ENCODE data around the gene CANX.

CANX gene

GRCh38 chr5:179749857-179750508, 51.2 kb downstream of the CANX start:
- in situ Hi-C loops (cut with MboI; ENCODE audit: low sequenced_read_pairs) = no loop called here

- in situ Hi-C loops (cut with MboI; ENCODE audit: low sequenced_read_pairs) = no loop called here
Observed at GRCh38 chr5:179753971-179754370, 55.2 kb downstream of the CANX start.

GRCh38 chr5:179755022-179755421, 56.3 kb downstream of the CANX start:
- in situ Hi-C loops (cut with MboI; ENCODE audit: low sequenced_read_pairs) = no loop called here

- in situ Hi-C loops (cut with MboI; ENCODE audit: low sequenced_read_pairs) = no loop called here
Observed at GRCh38 chr5:179758955-179759354, 60.2 kb downstream of the CANX start.

- in situ Hi-C loops (cut with MboI; ENCODE audit: low sequenced_read_pairs) = loop anchor here (5.0 kb wide), 1 partner anchor 37 kb away; no protein-coding TSS in a partner anchor
Observed at GRCh38 chr5:179759581-179760551, 61.1 kb downstream of the CANX start.

- in situ Hi-C loops (cut with MboI; ENCODE audit: low sequenced_read_pairs) = loop anchor here (5.0 kb wide), 1 partner anchor 35 kb away; no protein-coding TSS in a partner anchor
Observed at GRCh38 chr5:179762079-179762780, 63.5 kb downstream of the CANX start.

- in situ Hi-C loops (cut with MboI; ENCODE audit: low sequenced_read_pairs) = loop anchor here (5.0 kb wide), 1 partner anchor 35 kb away; no protein-coding TSS in a partner anchor
Observed at GRCh38 chr5:179762781-179763176, 64.0 kb downstream of the CANX start.

- in situ Hi-C loops (cut with MboI; ENCODE audit: low sequenced_read_pairs) = loop anchor here (5.0 kb wide), 1 partner anchor 34 kb away; no protein-coding TSS in a partner anchor
Observed at GRCh38 chr5:179763215-179763945, 64.6 kb downstream of the CANX start.

- in situ Hi-C loops (cut with MboI; ENCODE audit: low sequenced_read_pairs) = loop anchor here (5.0 kb wide), 1 partner anchor 33 kb away; no protein-coding TSS in a partner anchor
Observed at GRCh38 chr5:179764056-179764455, 65.3 kb downstream of the CANX start.

- in situ Hi-C loops (cut with MboI; ENCODE audit: low sequenced_read_pairs) = no loop called here
Observed at GRCh38 chr5:179765400-179765799, 66.6 kb downstream of the CANX start.

- in situ Hi-C loops (cut with MboI; ENCODE audit: low sequenced_read_pairs) = no loop called here
Observed at GRCh38 chr5:179766021-179766725, 67.4 kb downstream of the CANX start.

GRCh38 chr5:179766726-179767455, 68.1 kb downstream of the CANX start:
- in situ Hi-C loops (cut with MboI; ENCODE audit: low sequenced_read_pairs) = no loop called here

GRCh38 chr5:179767496-179768100, 68.8 kb downstream of the CANX start:
- in situ Hi-C loops (cut with MboI; ENCODE audit: low sequenced_read_pairs) = no loop called here

GRCh38 chr5:179768326-179769085, 69.7 kb downstream of the CANX start:
- in situ Hi-C loops (cut with MboI; ENCODE audit: low sequenced_read_pairs) = no loop called here

GRCh38 chr5:179769271-179769670, 70.5 kb downstream of the CANX start:
- in situ Hi-C loops (cut with MboI; ENCODE audit: low sequenced_read_pairs) = no loop called here

GRCh38 chr5:179769796-179770195, 71.0 kb downstream of the CANX start:
- in situ Hi-C loops (cut with MboI; ENCODE audit: low sequenced_read_pairs) = no loop called here

- in situ Hi-C loops (cut with MboI; ENCODE audit: low sequenced_read_pairs) = no loop called here
Observed at GRCh38 chr5:179771311-179771895, 72.6 kb downstream of the CANX start.

- in situ Hi-C loops (cut with MboI; ENCODE audit: low sequenced_read_pairs) = no loop called here
Observed at GRCh38 chr5:179772351-179772750, 73.6 kb downstream of the CANX start.

Measured in HL-60/S4 treated with phorbol 12-myristate 13-acetate at 8.2 ng/mL for 4 days and 3 days (cell line).